Fibroblast of the aortic adventitia (primary cell): ENCODE measurements around the gene TUBB4B. TPM values are rescaled to one million over a fixed set of nuclear protein-coding genes. Genes with fewer than 3 reads are reported as not detected.

Experiments
- DNase-seq: peaks from one replicate; pipeline ENCODE4 v3.0.0-alpha.2; 2010; ENCODE audit warnings: low read depth
- H3K4me3 ChIP-seq: 2 replicates; pipeline ENCODE4 v1.5.1; 2011; ENCODE audit warnings: low read depth, mild to moderate bottlenecking, control low read depth, low read length, moderate library complexity
- total RNA-seq: library from RNA; depleted of rRNA; stranded (reverse); fragments of >200 nt; gene quantifications from 2 replicates; pipeline ENCODE4 v1.2.3, GENCODE V29; 2012; ENCODE audit warnings: low replicate concordance
- TF ChIP-seq, protein P1 (sequence below): IDR thresholded peaks from 2 replicates; pipeline ENCODE4 v1.5.1; 2011; ENCODE audit warnings: mild to moderate bottlenecking, low read length, control low read depth, inconsistent platforms; ENCODE audit not compliant: insufficient read depth

The TUBB4B gene
- total RNA-seq, 1 donor = 195 TPM

DNA sequence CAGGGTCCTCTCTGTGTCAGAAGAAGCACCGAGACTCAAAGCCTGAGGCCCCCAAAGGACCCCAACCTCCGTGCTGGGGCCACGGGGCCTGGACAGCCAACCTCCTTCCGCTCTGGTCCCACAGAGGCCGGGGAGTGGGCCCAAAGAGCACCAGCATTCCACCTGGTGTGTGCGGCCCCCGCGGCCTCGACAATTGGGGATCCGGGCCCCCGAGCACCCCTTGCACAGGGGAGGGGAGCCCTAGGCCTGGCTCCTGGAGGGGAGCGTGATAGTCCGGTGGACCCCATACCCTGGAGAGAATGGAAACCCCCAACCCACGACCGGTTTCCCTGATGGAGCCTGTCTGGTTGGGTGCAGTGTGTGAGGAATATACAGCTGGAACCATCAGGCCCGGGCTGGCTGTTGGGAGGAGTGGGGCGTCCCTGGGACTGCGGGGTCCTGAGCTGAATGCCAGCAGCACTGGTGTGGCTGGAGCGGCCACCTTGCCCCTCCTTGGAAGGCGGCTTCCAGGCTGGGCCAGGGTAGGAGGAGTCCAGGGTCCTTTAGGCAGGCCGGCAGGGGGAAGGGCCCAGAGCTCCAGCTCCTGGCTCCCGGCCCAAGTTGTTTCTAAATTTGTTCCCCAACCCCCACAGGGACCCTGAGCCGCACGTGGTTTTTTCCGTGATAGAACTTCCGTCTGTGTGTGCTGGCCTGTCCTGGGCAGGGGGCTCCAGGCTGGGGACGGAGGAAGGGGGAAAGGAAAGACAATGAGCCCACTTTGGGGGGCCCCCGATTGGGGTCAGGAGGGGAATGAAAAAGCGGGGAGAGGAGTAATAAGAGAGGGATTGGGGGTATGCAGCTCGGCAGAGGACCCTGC lies 35.6 kb downstream of the TUBB4B start:
- peak overlapping the region; percentile 74 for H3K4me3 ChIP-seq
- DNase-seq = peak; percentile 74
- TF ChIP-seq, protein P1, sequence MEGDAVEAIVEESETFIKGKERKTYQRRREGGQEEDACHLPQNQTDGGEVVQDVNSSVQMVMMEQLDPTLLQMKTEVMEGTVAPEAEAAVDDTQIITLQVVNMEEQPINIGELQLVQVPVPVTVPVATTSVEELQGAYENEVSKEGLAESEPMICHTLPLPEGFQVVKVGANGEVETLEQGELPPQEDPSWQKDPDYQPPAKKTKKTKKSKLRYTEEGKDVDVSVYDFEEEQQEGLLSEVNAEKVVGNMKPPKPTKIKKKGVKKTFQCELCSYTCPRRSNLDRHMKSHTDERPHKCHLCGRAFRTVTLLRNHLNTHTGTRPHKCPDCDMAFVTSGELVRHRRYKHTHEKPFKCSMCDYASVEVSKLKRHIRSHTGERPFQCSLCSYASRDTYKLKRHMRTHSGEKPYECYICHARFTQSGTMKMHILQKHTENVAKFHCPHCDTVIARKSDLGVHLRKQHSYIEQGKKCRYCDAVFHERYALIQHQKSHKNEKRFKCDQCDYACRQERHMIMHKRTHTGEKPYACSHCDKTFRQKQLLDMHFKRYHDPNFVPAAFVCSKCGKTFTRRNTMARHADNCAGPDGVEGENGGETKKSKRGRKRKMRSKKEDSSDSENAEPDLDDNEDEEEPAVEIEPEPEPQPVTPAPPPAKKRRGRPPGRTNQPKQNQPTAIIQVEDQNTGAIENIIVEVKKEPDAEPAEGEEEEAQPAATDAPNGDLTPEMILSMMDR = no peak

DNA sequence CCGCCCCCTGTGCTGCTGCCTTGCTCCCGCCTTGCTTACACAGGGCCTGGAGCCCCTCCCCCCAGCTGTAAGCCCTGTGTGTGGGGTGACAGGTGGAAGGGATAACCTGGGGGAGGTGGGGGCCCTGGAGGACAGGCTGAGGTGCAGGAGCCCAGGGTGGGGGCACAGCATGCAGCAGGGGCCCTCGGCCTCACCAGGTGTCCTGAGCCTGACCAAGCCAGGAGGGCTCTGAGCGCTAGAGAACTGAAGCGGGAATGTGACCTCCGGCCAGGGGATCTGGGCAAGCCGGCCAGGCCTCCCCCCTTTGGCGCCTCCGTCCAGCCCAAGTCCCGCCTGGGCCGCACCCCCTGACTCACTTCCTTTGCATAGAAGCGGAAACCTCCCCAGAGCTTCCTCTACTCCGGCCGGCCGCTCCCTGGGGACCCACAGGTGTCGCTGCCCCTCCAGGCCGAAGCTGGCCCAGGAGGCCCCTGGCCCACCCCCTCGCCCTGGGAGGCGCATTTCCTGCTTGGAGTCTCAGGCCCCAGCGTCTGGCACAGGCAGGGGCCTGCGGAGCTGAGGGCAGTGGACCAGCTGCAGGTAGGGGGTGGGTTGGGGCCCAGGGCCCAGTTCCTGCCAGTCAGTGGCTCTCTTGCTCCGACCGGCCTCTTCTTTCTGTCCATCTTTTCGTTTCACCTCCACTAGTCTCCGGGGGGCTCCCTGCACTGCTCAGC lies 36.4 kb downstream of the TUBB4B start, which contains the start of gene TOR4A:
Gene TOR4A, plus strand, starts transcription at position 398 of the 713 bp plus-strand sequence. CDS start 964 bp downstream, outside the sequence.
- TF ChIP-seq, protein P1 = peak; percentile 9
- H3K4me3 ChIP-seq = peak within 1 kb of the TSS; percentile 74
- DNase-seq = peak; percentile 84

DNA sequence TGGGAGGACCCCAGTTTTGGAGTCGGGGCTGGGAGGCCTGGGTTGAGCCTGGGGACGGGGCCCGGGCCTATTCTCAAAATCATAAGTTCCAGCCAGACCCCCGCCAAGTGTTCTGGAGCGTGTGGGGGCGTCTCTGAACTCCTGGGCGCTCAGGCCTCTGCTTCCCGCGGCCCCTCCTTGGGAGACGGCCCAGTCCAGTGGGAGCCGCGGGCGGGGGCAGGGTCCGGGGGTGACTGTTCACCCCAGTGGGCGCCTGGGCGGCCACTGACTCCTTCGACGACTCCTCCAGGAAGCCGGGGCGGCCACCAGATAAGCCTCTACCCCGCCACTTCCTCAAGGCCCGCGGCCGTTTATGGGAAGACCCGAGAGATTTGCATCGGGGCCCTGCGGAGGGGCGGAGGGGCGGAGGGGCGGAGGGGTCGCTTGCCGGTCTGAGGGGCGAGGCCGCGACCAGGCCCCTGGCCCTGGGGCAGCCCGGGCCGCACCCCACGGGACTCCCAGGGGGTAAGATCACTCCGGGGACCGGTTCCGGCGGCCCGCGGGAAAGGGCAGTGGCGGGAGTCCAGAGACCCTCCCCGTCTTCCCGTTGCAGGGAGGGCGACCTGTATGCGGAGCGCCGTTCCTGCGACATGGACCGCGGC lies 37.1 kb downstream of the TUBB4B start:
- TF ChIP-seq, protein P1 = no peak
- peak overlapping the region; percentile 74 for H3K4me3 ChIP-seq
- DNase-seq = no peak

DNA sequence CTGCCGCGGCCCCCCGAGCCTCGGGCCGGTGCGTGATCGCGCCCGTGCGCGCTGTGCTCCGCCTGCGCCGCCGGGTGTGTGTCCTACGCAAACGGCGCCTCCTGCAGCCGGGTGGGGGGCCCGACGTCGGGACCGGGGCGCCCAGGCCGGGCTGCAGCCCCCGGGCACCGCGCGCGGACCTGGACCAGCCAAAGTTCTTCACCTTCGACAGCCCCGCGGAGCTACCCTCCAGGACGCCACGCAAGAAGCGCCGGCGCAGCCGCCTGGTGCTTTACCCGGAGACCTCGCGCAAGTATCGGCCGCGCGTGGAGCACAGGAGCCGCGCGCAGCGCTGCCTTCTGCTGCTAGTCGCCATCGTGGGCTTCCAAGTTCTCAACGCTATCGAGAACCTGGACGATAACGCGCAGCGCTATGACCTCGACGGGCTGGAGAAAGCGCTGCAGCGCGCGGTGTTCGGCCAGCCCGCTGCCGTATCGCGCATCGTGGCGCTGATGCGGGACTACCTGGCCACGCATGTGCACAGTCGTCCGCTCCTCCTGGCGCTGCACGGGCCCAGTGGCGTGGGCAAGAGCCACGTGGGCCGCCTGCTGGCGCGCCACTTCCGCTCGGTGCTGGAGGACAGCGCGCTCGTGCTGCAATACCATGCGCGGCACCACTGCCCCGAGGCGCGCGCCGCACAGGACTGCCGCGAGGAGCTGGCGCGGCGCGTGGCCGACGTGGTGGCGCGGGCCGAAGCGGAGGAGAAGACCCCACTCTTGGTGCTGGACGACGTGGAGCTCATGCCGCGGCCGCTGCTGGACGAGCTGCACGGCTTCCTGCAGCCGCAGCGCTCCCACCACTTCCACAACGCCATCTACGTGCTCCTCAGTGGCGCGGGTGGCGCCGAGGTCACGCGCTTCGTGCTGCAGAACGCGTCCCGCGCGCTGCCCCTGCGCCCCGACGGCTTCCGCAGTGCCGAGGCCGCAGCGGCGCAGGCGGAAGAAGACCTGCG lies 37.9 kb downstream of the TUBB4B start:
- TF ChIP-seq, protein P1 = no peak
- H3K4me3 ChIP-seq = peak overlapping the region; percentile 74
- DNase-seq = no peak

DNA sequence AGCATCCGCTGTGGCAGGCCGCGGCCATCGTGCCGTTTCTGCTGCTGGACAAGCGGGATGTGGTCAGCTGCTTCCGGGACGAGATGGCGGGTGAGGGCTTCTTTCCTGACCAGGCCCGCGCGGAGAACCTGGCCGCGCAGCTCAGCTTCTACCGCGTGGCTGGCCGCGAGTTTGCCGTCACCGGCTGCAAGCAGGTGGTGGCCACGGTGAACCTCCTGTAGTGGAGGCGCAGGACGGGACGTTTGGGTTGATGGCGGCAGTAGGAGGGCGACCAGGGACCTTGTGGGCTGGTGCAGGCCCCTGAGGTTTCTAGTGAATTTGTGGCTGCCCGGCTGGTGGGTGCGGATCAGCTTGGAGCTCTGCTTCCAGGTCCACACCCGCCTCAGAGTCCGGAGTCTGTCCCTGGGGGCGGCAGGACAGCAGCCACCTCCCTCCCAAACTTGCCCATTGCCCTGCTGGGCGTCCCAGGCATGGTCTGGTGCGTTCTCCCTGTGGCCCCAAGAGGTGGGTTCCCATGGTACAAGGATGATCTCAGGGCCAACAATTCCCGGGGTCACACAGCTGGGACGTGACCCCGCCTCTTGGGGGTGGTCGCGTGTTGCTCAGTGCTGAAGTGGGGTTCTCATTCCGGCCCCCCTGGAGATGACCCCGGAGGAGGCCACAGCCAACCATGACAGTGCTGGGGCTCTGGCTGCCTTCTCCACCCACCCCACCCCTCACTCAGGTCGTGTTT lies 38.8 kb downstream of the TUBB4B start:
- no peak overlapping the region for H3K4me3 ChIP-seq
- TF ChIP-seq, protein P1 = no peak
- no peak for DNase-seq
